ENCODE measurements around the gene MEIS1. TPM values are rescaled to one million over a fixed set of nuclear protein-coding genes. Genes with fewer than 3 reads are reported as not detected.

MEIS1 gene
- total RNA-seq, 3 donors from 2014 or later: 23.0 to 37.9 (median 37.0) TPM

- Histone ChIP-seq H3K4me3 (peak overlapping the region; percentile 43 to 76 (median 58)), H3K36me3 (peaks cover 5% of the 10 kb centered on the region)
- intact Hi-C loops (cut with DNase I; ENCODE audit: low total_unique reads): no loop called here
Observed at GRCh38 chr2:66445076-66445924, 10.4 kb downstream of the MEIS1 start.

GRCh38 chr2:66445925-66446871 is 11.3 kb downstream of the MEIS1 start:
- Histone ChIP-seq H3K36me3 (peaks cover 5% of the 10 kb centered on the region), H3K27me3 (no peaks in the 10 kb centered on the region), H3K4me3 (peak overlapping the region; percentile 43 to 76 (median 58)), H3K4me1 (no peaks in the 10 kb centered on the region), H3K27ac (peak overlapping the region; percentile 74 to 86), H3K9me3 (no peaks in the 10 kb centered on the region)
- no peak for TF ChIP-seq CTCF (IDR thresholded peaks at IDR 0.05)
- TF ChIP-seq POLR2A (IDR thresholded peaks at IDR 0.05): no peak
- peak in 1 of 3 donors; percentile 15 for TF ChIP-seq POLR2AphosphoS5 (IDR thresholded peaks at IDR 0.05)
- intact Hi-C loops (cut with DNase I; ENCODE audit: low total_unique reads): no loop called here
- DNase-seq (ENCODE audit: low spot score in 2 of 2): no peak

More at GRCh38 chr2:66445076-66445924, 10.4 kb downstream of the MEIS1 start:
- DNase-seq (ENCODE audit: low spot score in 2 of 2): no peak
- Histone ChIP-seq H3K9me3 (no peaks in the 10 kb centered on the region), H3K27ac (peak overlapping the region; percentile 74 to 86), H3K4me1 (no peaks in the 10 kb centered on the region), H3K27me3 (no peaks in the 10 kb centered on the region)
- TF ChIP-seq CTCF (IDR thresholded peaks at IDR 0.05) (no peak), POLR2AphosphoS5 (IDR thresholded peaks at IDR 0.05) (no peak), POLR2A (IDR thresholded peaks at IDR 0.05) (no peak)

GRCh38 chr2:66446941-66447340 is 12.0 kb downstream of the MEIS1 start:
- TF ChIP-seq POLR2AphosphoS5 (IDR thresholded peaks at IDR 0.05): no peak
- H3K4me1 ChIP-seq: no peaks in the 10 kb centered on the region
- no peaks in the 10 kb centered on the region for H3K9me3 ChIP-seq
- H3K36me3 ChIP-seq: peaks cover 5% of the 10 kb centered on the region
- H3K4me3 ChIP-seq: peak overlapping the region; percentile 43 to 76 (median 58)
- intact Hi-C loops (cut with DNase I; ENCODE audit: low total_unique reads): no loop called here
- H3K27me3 ChIP-seq: no peaks in the 10 kb centered on the region
- H3K27ac ChIP-seq: peak overlapping the region; percentile 74 to 86
- no peak for DNase-seq (ENCODE audit: low spot score in 2 of 2)

- H3K36me3 ChIP-seq: peaks cover 5% of the 10 kb centered on the region
- no peaks in the 10 kb centered on the region for H3K9me3 ChIP-seq
- peak overlapping the region in 2 of 3 donors; percentile 6 to 76 for H3K4me3 ChIP-seq
- H3K4me1 ChIP-seq: no peaks in the 10 kb centered on the region
- H3K27me3 ChIP-seq: no peaks in the 10 kb centered on the region
- DNase-seq (ENCODE audit: low spot score in 2 of 2): no peak
- no peak for TF ChIP-seq POLR2A (IDR thresholded peaks at IDR 0.05)
- no peak for TF ChIP-seq CTCF (IDR thresholded peaks at IDR 0.05)
- no peak for TF ChIP-seq POLR2AphosphoS5 (IDR thresholded peaks at IDR 0.05)
- H3K27ac ChIP-seq: no peak overlapping the region
- intact Hi-C loops (cut with DNase I; ENCODE audit: low total_unique reads): no loop called here
Observed at GRCh38 chr2:66447677-66448076, 12.8 kb downstream of the MEIS1 start.

GRCh38 chr2:66448136-66448991 is 13.4 kb downstream of the MEIS1 start:
- intact Hi-C loops (cut with DNase I; ENCODE audit: low total_unique reads): no loop called here
- no peak for TF ChIP-seq POLR2AphosphoS5 (IDR thresholded peaks at IDR 0.05)
- no peak for TF ChIP-seq POLR2A (IDR thresholded peaks at IDR 0.05)
- no peak for TF ChIP-seq CTCF (IDR thresholded peaks at IDR 0.05)
- H3K27me3 ChIP-seq: no peaks in the 10 kb centered on the region
- no peak overlapping the region for H3K4me3 ChIP-seq
- H3K36me3 ChIP-seq: peaks cover 5% of the 10 kb centered on the region
- no peaks in the 10 kb centered on the region for H3K9me3 ChIP-seq
- H3K27ac ChIP-seq: no peak overlapping the region
- no peaks in the 10 kb centered on the region for H3K4me1 ChIP-seq
- no peak for DNase-seq (ENCODE audit: low spot score in 2 of 2)
